ENCODE results near the gene NPBWR2. TPM values are rescaled to one million over a fixed set of nuclear protein-coding genes. Genes with fewer than 3 reads are reported as not detected.

NPBWR2 gene
- total and polyA plus RNA-seq, 4 donors = not detected

- H3K4me3 ChIP-seq (ENCODE audit: low read depth in 1 of 3, low read length in 3 of 3) = no peak overlapping the region
- H3K9me3 ChIP-seq (ENCODE audit: control insufficient read depth in 4 of 4, low read length in 3 of 4) = no peaks in the 10 kb centered on the region
- TF ChIP-seq GABPA (IDR thresholded peaks at IDR 0.05 in 1 of 2, conservative IDR thresholded peaks at IDR 0.05 in 1 of 2) = no peak
- TF ChIP-seq, protein P1, sequence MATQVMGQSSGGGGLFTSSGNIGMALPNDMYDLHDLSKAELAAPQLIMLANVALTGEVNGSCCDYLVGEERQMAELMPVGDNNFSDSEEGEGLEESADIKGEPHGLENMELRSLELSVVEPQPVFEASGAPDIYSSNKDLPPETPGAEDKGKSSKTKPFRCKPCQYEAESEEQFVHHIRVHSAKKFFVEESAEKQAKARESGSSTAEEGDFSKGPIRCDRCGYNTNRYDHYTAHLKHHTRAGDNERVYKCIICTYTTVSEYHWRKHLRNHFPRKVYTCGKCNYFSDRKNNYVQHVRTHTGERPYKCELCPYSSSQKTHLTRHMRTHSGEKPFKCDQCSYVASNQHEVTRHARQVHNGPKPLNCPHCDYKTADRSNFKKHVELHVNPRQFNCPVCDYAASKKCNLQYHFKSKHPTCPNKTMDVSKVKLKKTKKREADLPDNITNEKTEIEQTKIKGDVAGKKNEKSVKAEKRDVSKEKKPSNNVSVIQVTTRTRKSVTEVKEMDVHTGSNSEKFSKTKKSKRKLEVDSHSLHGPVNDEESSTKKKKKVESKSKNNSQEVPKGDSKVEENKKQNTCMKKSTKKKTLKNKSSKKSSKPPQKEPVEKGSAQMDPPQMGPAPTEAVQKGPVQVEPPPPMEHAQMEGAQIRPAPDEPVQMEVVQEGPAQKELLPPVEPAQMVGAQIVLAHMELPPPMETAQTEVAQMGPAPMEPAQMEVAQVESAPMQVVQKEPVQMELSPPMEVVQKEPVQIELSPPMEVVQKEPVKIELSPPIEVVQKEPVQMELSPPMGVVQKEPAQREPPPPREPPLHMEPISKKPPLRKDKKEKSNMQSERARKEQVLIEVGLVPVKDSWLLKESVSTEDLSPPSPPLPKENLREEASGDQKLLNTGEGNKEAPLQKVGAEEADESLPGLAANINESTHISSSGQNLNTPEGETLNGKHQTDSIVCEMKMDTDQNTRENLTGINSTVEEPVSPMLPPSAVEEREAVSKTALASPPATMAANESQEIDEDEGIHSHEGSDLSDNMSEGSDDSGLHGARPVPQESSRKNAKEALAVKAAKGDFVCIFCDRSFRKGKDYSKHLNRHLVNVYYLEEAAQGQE (IDR thresholded peaks at IDR 0.05) = no peak
- H3K36me3 ChIP-seq (ENCODE audit: control insufficient read depth in 4 of 4, insufficient read depth in 3 of 4, low read depth in 1 of 4, low read length in 3 of 4) = no peaks in the 10 kb centered on the region
- H3K9ac ChIP-seq (ENCODE audit: low read depth in 1 of 2, low read length in 2 of 2) = no peak overlapping the region
- no peak for DNase-seq (ENCODE audit: low spot score)
- peaks cover 0 to 2% (median 0%) of the 10 kb centered on the region in 4 donors for H3K27me3 ChIP-seq (ENCODE audit: control insufficient read depth in 4 of 4, insufficient read depth in 4 of 4, low read length in 3 of 4)
- 91% methylated on average over 20 of the region's 20 CpGs for WGBS
- H3K4me1 ChIP-seq (ENCODE audit: control insufficient read depth in 4 of 4, insufficient read depth in 4 of 4, low read length in 3 of 4) = no peaks in the 10 kb centered on the region
- no peak overlapping the region for H3K27ac ChIP-seq (ENCODE audit: low read depth in 1 of 2, low read length in 2 of 2)
These were observed 46.7 kb upstream of the NPBWR2 start for GRCh38 chr20:64153861-64154589.

GRCh38 chr20:64153410-64153809 is 46.0 kb upstream of the NPBWR2 start:
- no peak overlapping the region for H3K4me3 ChIP-seq (ENCODE audit: low read depth in 1 of 3, low read length in 3 of 3)
- H3K36me3 ChIP-seq (ENCODE audit: control insufficient read depth in 4 of 4, insufficient read depth in 3 of 4, low read depth in 1 of 4, low read length in 3 of 4) = no peaks in the 10 kb centered on the region
- 70% methylated on average over 2 of the region's 2 CpGs for WGBS
- no peaks in the 10 kb centered on the region for H3K27me3 ChIP-seq (ENCODE audit: control insufficient read depth in 4 of 4, insufficient read depth in 4 of 4, low read length in 3 of 4)
- H3K9me3 ChIP-seq (ENCODE audit: control insufficient read depth in 4 of 4, low read length in 3 of 4) = no peaks in the 10 kb centered on the region
- no peak for DNase-seq (ENCODE audit: low spot score)
- no peak overlapping the region for H3K27ac ChIP-seq (ENCODE audit: low read depth in 1 of 2, low read length in 2 of 2)
- TF ChIP-seq MAX (IDR thresholded peaks at IDR 0.05) = no peak
- no peak for TF ChIP-seq YY1 (IDR thresholded peaks at IDR 0.05)
- no peak for TF ChIP-seq JUND (IDR thresholded peaks at IDR 0.05)
- TF ChIP-seq RAD21 (IDR thresholded peaks at IDR 0.05) = no peak
- no peak for TF ChIP-seq HNF4A (conservative IDR thresholded peaks at IDR 0.05)
- no peak for TF ChIP-seq HNF4G (IDR thresholded peaks at IDR 0.05)
- no peak for TF ChIP-seq FOXA1 (IDR thresholded peaks at IDR 0.05)
- TF ChIP-seq EGR1 (IDR thresholded peaks at IDR 0.05; ENCODE audit: low read depth in 2 of 2) = no peak
- TF ChIP-seq, protein P1 (IDR thresholded peaks at IDR 0.05) = no peak
- TF ChIP-seq FOXA2 (IDR thresholded peaks at IDR 0.05) = no peak
- TF ChIP-seq, protein P2, sequence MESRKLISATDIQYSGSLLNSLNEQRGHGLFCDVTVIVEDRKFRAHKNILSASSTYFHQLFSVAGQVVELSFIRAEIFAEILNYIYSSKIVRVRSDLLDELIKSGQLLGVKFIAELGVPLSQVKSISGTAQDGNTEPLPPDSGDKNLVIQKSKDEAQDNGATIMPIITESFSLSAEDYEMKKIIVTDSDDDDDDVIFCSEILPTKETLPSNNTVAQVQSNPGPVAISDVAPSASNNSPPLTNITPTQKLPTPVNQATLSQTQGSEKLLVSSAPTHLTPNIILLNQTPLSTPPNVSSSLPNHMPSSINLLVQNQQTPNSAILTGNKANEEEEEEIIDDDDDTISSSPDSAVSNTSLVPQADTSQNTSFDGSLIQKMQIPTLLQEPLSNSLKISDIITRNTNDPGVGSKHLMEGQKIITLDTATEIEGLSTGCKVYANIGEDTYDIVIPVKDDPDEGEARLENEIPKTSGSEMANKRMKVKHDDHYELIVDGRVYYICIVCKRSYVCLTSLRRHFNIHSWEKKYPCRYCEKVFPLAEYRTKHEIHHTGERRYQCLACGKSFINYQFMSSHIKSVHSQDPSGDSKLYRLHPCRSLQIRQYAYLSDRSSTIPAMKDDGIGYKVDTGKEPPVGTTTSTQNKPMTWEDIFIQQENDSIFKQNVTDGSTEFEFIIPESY (IDR thresholded peaks at IDR 0.05) = no peak
- no peak for TF ChIP-seq RXRA (IDR thresholded peaks at IDR 0.05)
- no peak for TF ChIP-seq CTCF (IDR thresholded peaks at IDR 0.05; ENCODE audit: low read depth, low read length, missing input control)
- TF ChIP-seq NR2F2 (IDR thresholded peaks at IDR 0.05) = no peak
- TF ChIP-seq SP1 (IDR thresholded peaks at IDR 0.05) = no peak
- no peak for TF ChIP-seq TAF1 (conservative IDR thresholded peaks at IDR 0.05)
- no peaks in the 10 kb centered on the region for H3K4me1 ChIP-seq (ENCODE audit: control insufficient read depth in 4 of 4, insufficient read depth in 4 of 4, low read length in 3 of 4)
- no peak overlapping the region for H3K9ac ChIP-seq (ENCODE audit: low read depth in 1 of 2, low read length in 2 of 2)

All from liver (tissue), 9 donors.